Caco-2 (cell line): ENCODE results near the gene PPP1R18. TPM values are rescaled to one million over a fixed set of nuclear protein-coding genes. Genes with fewer than 3 reads are reported as not detected.

Source experiments
- BruUV-seq: library from RNA; stranded (reverse); fragments of 400-500 nt; replicated peaks from 2 replicates; lab custom pipeline; 2021; lab: Mats Ljungman, UMichigan
- CTCF ChIA-PET: fragments of 300-600 bp; sonication (Branson Sonifier 250); formaldehyde crosslinking; loops from one replicate; lab custom pipeline; 2022; ENCODE audit warnings: antibody characterized with exemption; lab: Charles Lee
- POLR2A ChIA-PET: fragments of 300-600 bp; sonication (Branson Sonifier 250); formaldehyde crosslinking; loops from one replicate; lab custom pipeline; 2022; ENCODE audit warnings: antibody characterized with exemption; lab: Charles Lee
- DNase-seq, 2 experiments: peaks; one replicate each; pipeline versions ENCODE4 v3.0.0 to v3.0.0-alpha.2; 2020 to 2022
- H3K27me3 ChIP-seq: replicated peaks from 2 replicates; pipeline ENCODE4 v1.6.0; 2011; ENCODE audit warnings: low read length; ENCODE audit not compliant: control insufficient read depth, insufficient read depth
- H3K36me3 ChIP-seq: 2 replicates; pipeline ENCODE4 v1.5.1; 2011; ENCODE audit warnings: low read length; ENCODE audit not compliant: control insufficient read depth, insufficient read depth
- H3K4me1 ChIP-seq: fragments of 250-450 bp; sonication (Bioruptor Pico); 2 replicates; pipeline ENCODE4 v1.5.1; 2020; ENCODE audit warnings: mild to moderate bottlenecking
- H3K4me3 ChIP-seq: 2 replicates; pipeline ENCODE4 v1.5.1; 2011; ENCODE audit warnings: low read depth, mild to moderate bottlenecking, control low read depth, low read length
- H3K9me3 ChIP-seq: fragments of 250-450 bp; sonication (Bioruptor Pico); 2 replicates; pipeline ENCODE4 v1.5.1; 2020; ENCODE audit warnings: mild to moderate bottlenecking, moderate library complexity
- H3K27ac Mint-ChIP-seq: one replicate; pipeline ENCODE4 v1.8.0; 2022; ENCODE audit warnings: mixed read lengths; ENCODE audit not compliant: unreplicated experiment
- H3K27me3 Mint-ChIP-seq: one replicate; pipeline ENCODE4 v1.8.0; 2022; ENCODE audit warnings: mixed read lengths; ENCODE audit not compliant: insufficient read depth, unreplicated experiment
- H3K36me3 Mint-ChIP-seq: one replicate; pipeline ENCODE4 v1.8.0; 2022; ENCODE audit warnings: mild to moderate bottlenecking, mixed read lengths; ENCODE audit not compliant: insufficient read depth, unreplicated experiment
- H3K4me1 Mint-ChIP-seq: one replicate; pipeline ENCODE4 v1.8.0; 2022; ENCODE audit warnings: low read depth, mixed read lengths; ENCODE audit not compliant: unreplicated experiment
- H3K4me3 Mint-ChIP-seq: one replicate; pipeline ENCODE4 v1.8.0; 2022; ENCODE audit warnings: mild to moderate bottlenecking, moderate library complexity, mixed read lengths; ENCODE audit not compliant: unreplicated experiment
- H3K9me3 Mint-ChIP-seq: one replicate; pipeline ENCODE4 v1.8.0; 2022; ENCODE audit warnings: mixed read lengths; ENCODE audit not compliant: unreplicated experiment
- intact Hi-C: fragments of 100-400 bp; cut with micrococcal nuclease; formaldehyde crosslinking; loops from one replicate; pipeline ENCODE4 v1.10.0; 2022; ENCODE audit not compliant: unreplicated experiment
- total RNA-seq: library from RNA; stranded (reverse); gene quantifications from 2 replicates; pipeline ENCODE4 v1.2.3, GENCODE V29; 2022
- TF ChIP-seq, protein P1 (sequence below), 2 experiments: fragments of 200-600 bp in 1 of 2; IDR thresholded peaks; 1 replicate in 1 of 2; 2 replicates in 1 of 2; pipeline versions ENCODE4 v1.5.1 to v1.8.0; 2011 to 2022; ENCODE audit warnings: antibody characterized with exemption in 1 of 2, control low read depth in 1 of 2, inconsistent platforms in 1 of 2, low read depth in 1 of 2, low read length in 1 of 2, mild to moderate bottlenecking in 1 of 2, moderate library complexity in 1 of 2; ENCODE audit not compliant: insufficient read depth in 1 of 2, severe bottlenecking in 1 of 2, unreplicated experiment in 1 of 2

The PPP1R18 gene
- total RNA-seq, 1 experiment from 2014 or later, result 6.6 TPM

DNA sequence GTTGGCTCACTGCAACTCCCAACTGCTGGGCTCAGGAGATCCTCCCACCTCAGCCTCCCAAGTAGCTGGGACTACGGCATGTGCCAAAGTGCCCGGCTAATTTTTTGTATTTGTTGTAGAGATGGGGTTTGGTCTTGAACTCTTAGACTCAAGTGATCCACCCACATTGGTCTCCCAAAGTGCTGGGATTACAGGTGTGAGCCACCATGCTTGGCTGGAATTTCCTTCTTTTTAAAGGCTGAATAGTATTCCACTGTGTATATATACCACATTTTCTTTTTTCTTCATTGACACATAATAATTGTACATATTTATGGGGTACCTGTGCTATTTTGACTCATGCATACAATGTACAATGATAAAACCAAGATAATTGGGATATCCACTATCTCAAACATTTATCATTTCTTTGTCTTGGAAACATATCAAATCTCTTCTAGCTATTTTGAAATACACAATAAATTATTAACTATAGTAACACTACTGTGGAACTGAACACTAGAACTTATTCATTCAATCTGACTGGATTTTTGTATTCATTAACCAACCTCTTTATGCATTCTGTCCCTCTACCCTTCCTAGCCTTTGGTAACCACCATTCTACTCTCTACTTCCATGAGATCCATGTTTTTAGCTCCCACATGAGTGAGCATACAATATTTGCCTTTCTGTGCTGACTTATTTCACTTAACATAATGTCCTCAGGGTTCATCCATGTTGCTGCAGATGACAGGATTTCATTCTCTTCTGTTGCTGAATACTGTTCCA, 22.8 kb upstream of the PPP1R18 start:
- Mint-ChIP-seq H3K27ac (no peak overlapping the region), H3K4me1 (peaks cover 7% of the 10 kb centered on the region), H3K27me3 (no peaks in the 10 kb centered on the region), H3K4me3 (no peak overlapping the region), H3K9me3 (no peaks in the 10 kb centered on the region), H3K36me3 (peaks cover 55% of the 10 kb centered on the region)
- Histone ChIP-seq H3K36me3 (peaks cover 4% of the 10 kb centered on the region; the same call in 1 of the 2 replicates), H3K27me3 (no peaks in the 10 kb centered on the region), H3K4me1 (no peaks in the 10 kb centered on the region), H3K9me3 (no peaks in the 10 kb centered on the region), H3K4me3 (no peak overlapping the region)
- ChIA-PET POLR2A (no interaction called here), CTCF (interaction anchor here (0.8 kb wide), 1 partner anchor 30 kb away, joined by 3 read pairs; no protein-coding TSS in a partner anchor)
- no TSS peak for BruUV-seq
- intact Hi-C loops, result no loop called here
- TF ChIP-seq, protein P1, sequence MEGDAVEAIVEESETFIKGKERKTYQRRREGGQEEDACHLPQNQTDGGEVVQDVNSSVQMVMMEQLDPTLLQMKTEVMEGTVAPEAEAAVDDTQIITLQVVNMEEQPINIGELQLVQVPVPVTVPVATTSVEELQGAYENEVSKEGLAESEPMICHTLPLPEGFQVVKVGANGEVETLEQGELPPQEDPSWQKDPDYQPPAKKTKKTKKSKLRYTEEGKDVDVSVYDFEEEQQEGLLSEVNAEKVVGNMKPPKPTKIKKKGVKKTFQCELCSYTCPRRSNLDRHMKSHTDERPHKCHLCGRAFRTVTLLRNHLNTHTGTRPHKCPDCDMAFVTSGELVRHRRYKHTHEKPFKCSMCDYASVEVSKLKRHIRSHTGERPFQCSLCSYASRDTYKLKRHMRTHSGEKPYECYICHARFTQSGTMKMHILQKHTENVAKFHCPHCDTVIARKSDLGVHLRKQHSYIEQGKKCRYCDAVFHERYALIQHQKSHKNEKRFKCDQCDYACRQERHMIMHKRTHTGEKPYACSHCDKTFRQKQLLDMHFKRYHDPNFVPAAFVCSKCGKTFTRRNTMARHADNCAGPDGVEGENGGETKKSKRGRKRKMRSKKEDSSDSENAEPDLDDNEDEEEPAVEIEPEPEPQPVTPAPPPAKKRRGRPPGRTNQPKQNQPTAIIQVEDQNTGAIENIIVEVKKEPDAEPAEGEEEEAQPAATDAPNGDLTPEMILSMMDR (IDR thresholded peaks at IDR 0.05; ENCODE audit: insufficient read depth in 1 of 2, low read depth in 1 of 2, low read length in 1 of 2, severe bottlenecking in 1 of 2, unreplicated experiment in 1 of 2), result no peak
- DNase-seq, result no peak

DNA sequence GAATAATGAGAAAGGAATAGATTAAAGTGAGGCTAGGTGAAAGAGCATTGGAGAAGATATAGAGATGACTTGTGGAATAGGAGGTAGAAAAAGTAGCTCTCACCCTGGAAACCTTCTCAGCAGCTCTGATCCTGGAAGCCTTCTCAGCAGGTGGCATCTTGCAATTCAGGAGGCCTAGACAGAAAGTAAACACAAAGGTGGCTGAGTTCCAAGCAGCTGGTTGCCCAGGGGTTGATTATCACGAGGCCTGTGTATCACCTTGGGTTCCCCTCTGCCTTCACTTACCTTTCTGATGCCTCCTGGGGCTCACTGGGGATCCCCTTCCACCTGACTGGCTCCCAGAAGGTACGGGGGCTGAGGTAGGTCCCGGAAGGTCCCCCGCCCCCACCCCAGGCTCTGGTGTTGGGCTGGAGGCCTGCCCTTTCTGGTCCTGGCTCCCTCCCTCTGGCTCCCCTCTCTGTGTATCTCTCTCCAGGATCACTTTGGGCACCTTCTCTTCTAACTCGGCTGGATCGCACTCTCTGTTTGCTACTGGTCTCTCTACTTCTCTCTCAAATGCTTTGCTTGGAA, 20.9 kb upstream of the PPP1R18 start:
- Mint-ChIP-seq H3K9me3 (no peaks in the 10 kb centered on the region), H3K27me3 (no peaks in the 10 kb centered on the region), H3K4me1 (peaks cover 7% of the 10 kb centered on the region), H3K36me3 (peaks cover 53% of the 10 kb centered on the region), H3K4me3 (no peak overlapping the region), H3K27ac (no peak overlapping the region)
- Histone ChIP-seq H3K4me1 (no peaks in the 10 kb centered on the region), H3K27me3 (no peaks in the 10 kb centered on the region), H3K9me3 (no peaks in the 10 kb centered on the region), H3K36me3 (peaks cover 1% of the 10 kb centered on the region; the same call in 1 of the 2 replicates), H3K4me3 (no peak overlapping the region)
- POLR2A ChIA-PET, result interaction anchor here (0.5 kb wide), 1 partner anchor 93 kb away, joined by 21 read pairs; no protein-coding TSS in a partner anchor
- no TSS peak for BruUV-seq
- no peak for DNase-seq
- CTCF ChIA-PET, result no interaction called here
- intact Hi-C loops, result no loop called here
- TF ChIP-seq, protein P1 (IDR thresholded peaks at IDR 0.05; ENCODE audit: insufficient read depth in 1 of 2, low read depth in 1 of 2, low read length in 1 of 2, severe bottlenecking in 1 of 2, unreplicated experiment in 1 of 2), result no peak

DNA sequence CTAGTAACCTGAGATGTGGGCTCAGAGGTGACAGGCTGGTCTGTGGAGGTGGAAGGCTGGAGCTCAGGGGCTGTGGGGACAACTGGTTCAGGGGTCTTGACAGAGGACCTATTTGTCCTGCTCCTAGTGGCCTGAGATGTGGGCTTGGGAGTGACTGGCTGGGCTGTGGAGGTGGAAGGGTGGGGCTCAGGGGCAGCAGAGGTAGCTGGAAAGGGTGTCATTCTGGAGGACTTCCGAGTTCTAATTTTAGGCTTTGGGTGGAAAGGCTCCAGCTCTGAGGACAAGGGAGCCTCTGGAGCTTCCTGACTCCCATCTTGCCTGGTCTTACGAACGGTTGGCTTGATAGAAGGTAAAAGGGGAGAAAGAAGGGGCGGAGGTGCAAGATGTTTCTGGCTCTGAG, 19.2 kb upstream of the PPP1R18 start:
- H3K36me3 Mint-ChIP-seq, result peaks cover 37% of the 10 kb centered on the region

More for the DNA sequence above, 19.2 kb upstream of the PPP1R18 start:
- H3K27me3 ChIP-seq, result no peaks in the 10 kb centered on the region
- Mint-ChIP-seq H3K4me1 (peaks cover 7% of the 10 kb centered on the region), H3K9me3 (no peaks in the 10 kb centered on the region), H3K27ac (no peak overlapping the region), H3K27me3 (no peaks in the 10 kb centered on the region), H3K4me3 (no peak overlapping the region)
- intact Hi-C loops, result no loop called here
- BruUV-seq, result no TSS peak
- no peak for DNase-seq
- CTCF ChIA-PET, result interaction anchor here (0.8 kb wide), 1 partner anchor 382 kb away, joined by 3 read pairs; no protein-coding TSS in a partner anchor
- H3K9me3 ChIP-seq, result no peaks in the 10 kb centered on the region
- POLR2A ChIA-PET, result no interaction called here
- TF ChIP-seq, protein P1 (IDR thresholded peaks at IDR 0.05; ENCODE audit: insufficient read depth in 1 of 2, low read depth in 1 of 2, low read length in 1 of 2, severe bottlenecking in 1 of 2, unreplicated experiment in 1 of 2), result no peak
- H3K4me1 ChIP-seq, result no peaks in the 10 kb centered on the region
- H3K4me3 ChIP-seq, result no peak overlapping the region
- no peaks in the 10 kb centered on the region; the same call in 1 of the 2 replicates for H3K36me3 ChIP-seq
